RWPE1 (cell line): ENCODE measurements around the gene ABCF3.
A peak's percentile ranks its signal among the peaks of the same experiment; 100 is the strongest.

ENCODE experiments used
- CTCF ChIA-PET: fragments of 350-600 bp; sonication (Branson Sonifier 250); formaldehyde crosslinking; extraction: SDS; loops from one replicate; lab custom pipeline; 2021; lab: Yijun Ruan, JAX
- POLR2A ChIA-PET: fragments of 400-600 bp; formaldehyde crosslinking; extraction: SDS; loops from one replicate; lab custom pipeline; 2020; ENCODE audit warnings: antibody characterized with exemption; ENCODE audit not compliant: low non-redundant PET; lab: Yijun Ruan, JAX
- DNase-seq: peaks from one replicate; pipeline ENCODE4 v3.0.0; 2012; ENCODE audit warnings: low spot score
- H3K27ac ChIP-seq: fragments of 450-650 bp; 2 replicates; pipeline ENCODE4 v1.5.1; 2017
- TF ChIP-seq, protein P1 (sequence below): fragments of 450-650 bp; conservative IDR thresholded peaks from 2 replicates; pipeline ENCODE4 v1.5.1; 2017; ENCODE audit warnings: low read depth, mild to moderate bottlenecking

The ABCF3 gene

DNA sequence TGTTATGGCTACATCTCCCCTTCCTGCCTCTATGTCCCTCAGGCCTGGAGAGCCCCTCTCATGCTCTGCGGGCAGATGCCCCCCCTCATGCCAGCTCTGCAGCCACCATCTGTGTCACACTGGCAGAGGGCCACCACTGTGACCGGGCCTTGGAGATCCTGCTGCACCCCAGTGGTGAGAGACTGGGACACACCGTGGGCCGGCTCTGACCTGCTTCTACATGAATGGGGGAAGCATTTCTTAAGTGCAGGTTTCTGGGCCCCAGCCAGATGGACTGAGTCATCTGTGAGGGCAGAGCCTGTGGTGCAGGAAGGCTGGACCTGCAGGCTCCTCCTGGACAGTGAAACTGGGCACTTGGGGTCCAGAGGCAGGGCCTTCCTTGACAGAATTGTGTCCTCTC, 48.2 kb downstream of the ABCF3 start:
- ChIA-PET CTCF (interaction anchor here (0.6 to 0.9 kb wide), 2 partner anchors 53 to 147 kb away, joined by 3 to 4 read pairs; no protein-coding TSS in a partner anchor), POLR2A (interaction anchor here (0.6 kb wide), 1 partner anchor 369 kb away, joined by 3 read pairs; no protein-coding TSS in a partner anchor)
- TF ChIP-seq, protein P1, sequence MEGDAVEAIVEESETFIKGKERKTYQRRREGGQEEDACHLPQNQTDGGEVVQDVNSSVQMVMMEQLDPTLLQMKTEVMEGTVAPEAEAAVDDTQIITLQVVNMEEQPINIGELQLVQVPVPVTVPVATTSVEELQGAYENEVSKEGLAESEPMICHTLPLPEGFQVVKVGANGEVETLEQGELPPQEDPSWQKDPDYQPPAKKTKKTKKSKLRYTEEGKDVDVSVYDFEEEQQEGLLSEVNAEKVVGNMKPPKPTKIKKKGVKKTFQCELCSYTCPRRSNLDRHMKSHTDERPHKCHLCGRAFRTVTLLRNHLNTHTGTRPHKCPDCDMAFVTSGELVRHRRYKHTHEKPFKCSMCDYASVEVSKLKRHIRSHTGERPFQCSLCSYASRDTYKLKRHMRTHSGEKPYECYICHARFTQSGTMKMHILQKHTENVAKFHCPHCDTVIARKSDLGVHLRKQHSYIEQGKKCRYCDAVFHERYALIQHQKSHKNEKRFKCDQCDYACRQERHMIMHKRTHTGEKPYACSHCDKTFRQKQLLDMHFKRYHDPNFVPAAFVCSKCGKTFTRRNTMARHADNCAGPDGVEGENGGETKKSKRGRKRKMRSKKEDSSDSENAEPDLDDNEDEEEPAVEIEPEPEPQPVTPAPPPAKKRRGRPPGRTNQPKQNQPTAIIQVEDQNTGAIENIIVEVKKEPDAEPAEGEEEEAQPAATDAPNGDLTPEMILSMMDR = peak; percentile 59
- peak; percentile 90 for DNase-seq
- H3K27ac ChIP-seq = peak overlapping the region; percentile 62

DNA sequence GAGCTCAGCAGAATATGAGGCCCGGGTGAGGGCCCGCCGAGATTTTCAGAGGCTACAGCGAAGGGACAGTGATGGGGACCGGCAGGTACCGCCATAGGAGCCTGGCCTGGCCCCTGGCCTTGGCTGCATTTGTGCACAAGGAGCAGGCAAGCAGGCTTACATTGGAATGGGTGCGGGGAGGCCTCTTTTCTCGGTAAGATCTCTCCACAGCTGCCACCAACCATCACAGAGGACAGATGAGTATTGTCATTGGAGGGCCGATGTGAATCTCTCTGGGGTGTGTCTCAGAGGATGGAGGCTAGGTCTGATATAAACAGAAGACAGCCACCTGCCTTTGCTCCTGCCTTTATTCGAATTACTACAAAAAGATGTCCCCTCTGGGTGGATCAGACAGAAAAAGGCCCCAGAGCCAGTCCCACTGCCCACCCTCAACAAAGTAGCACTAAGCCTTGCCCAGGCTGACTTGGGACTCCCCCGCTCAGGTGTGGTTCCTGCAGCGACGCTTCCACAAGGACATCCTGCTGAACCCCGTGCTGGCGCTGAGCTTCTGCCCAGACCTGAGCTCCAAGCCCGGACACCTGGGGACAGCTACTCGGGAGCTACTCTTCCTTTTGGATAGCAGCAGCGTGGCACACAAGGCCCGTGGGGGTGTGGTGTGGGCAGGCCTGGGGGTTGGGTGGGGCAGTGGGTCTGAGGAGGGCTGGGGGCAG, 48.8 kb downstream of the ABCF3 start:
- POLR2A ChIA-PET = no interaction called here
- peak overlapping the region; percentile 62 for H3K27ac ChIP-seq
- no peak for DNase-seq
- CTCF ChIA-PET = interaction anchor here (0.6 to 0.9 kb wide), 2 partner anchors 35 to 54 kb away, joined by 3 read pairs; no protein-coding TSS in a partner anchor
- TF ChIP-seq, protein P1 = no peak

DNA sequence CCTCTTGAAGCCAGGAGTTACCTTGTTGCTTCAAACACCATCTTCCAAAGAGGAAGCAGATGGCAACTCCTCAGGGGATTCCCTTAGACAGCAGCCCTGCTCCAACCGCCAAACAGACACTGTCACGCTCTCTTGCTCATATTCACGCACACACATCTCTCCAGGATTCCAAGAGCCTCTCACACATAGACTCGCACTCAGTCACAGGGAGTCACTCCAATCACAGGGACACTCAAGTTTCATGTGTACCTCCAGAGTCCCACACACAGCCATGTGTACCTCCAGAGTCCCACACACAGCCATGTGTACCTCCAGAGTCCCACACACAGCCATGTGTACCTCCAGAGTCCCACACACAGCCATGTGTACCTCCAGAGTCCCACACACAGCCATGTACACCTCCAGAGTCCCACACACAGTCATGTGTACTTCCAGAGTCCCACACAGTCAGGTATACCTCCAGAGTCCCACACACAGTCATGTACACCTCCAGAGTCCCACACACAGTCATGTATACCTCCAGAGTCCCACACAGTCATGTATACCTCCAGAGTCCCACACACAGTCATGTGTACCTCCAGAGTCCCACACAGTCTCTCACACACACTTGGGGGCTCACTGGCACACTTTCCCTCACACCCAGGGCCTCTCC, 49.5 kb downstream of the ABCF3 start:
- TF ChIP-seq, protein P1 = no peak
- H3K27ac ChIP-seq = no peak overlapping the region
- no peak for DNase-seq
- ChIA-PET CTCF (interaction anchor here (0.6 kb wide), 1 partner anchor 35 kb away, joined by 3 read pairs; no protein-coding TSS in a partner anchor), POLR2A (no interaction called here)

DNA sequence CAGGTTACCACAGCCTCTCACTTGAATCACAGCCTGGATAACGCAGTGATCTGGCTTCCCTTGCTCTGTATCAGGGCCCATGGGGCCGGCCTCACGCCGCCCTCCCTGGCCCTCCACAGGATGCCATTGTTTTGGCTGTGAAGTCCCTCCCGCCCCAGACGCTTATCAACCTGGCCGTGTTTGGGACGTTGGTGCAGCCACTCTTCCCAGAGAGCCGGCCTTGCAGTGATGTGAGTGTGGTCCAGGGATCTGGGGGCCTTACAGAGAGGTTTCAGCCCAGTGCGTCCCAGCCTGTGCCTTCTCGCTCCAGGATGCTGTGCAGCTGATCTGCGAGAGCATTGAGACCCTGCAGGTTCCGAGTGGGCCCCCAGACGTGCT, 50.0 kb downstream of the ABCF3 start:
- ChIA-PET CTCF (interaction anchor here (0.6 to 2.3 kb wide), 3 partner anchors 8 to 47 kb away, joined by 3 to 17 read pairs (median 3); partner anchors contain the start of gene EEF1AKMT4), POLR2A (no interaction called here)
- TF ChIP-seq, protein P1 = no peak
- H3K27ac ChIP-seq = no peak overlapping the region
- DNase-seq = no peak

DNA sequence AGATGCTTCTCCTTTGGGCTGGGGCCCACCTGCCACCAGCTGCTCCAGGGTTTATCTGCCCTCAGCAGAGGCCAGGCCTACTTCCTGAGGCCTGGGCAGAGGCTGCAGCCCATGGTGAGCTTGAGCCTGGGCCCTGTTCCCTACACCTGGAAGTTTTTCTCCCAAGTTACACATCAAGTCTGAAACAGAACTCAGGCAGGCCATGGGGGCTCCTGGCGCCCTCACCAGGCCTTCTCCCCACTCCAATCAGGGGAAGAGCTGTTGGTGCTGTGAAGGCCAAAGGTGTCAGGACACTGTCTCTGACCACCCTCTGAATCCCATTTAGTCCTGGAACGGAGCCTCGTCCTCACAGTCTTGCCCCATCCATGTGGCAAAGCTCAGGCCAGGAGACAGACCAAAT, 50.6 kb downstream of the ABCF3 start:
- DNase-seq = no peak
- TF ChIP-seq, protein P1 = no peak
- POLR2A ChIA-PET = interaction anchor here (0.6 kb wide), 1 partner anchor 98 kb away, joined by 8 read pairs; no protein-coding TSS in a partner anchor
- CTCF ChIA-PET = interaction anchor here (0.6 to 2.3 kb wide), 4 partner anchors 9 to 539 kb away, joined by 3 to 17 read pairs (median 3); partner anchors contain the start of gene EEF1AKMT4
- no peak overlapping the region for H3K27ac ChIP-seq

DNA sequence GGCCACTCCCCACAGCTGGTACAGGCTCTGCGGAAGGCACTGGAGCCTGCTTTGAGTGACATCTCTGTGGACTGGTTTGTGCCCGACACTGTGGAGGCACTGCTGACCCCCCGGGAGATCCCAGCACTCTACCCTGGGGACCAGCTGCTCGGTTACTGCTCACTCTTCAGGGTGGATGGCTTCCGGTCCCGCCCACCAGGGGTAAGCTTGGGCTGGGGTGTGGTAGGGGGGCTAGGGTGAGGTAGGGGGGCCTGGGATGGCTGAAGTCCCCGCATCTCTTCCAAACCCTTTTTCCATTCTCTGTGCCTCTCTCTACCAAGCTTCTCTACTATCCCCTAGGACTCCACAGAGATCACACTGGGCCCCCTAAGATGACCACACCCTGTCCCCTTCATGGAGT, 51.2 kb downstream of the ABCF3 start:
- CTCF ChIA-PET = interaction anchor here (2.3 kb wide), 1 partner anchor 9 kb away, joined by 17 read pairs; no protein-coding TSS in a partner anchor
- no peak for DNase-seq
- POLR2A ChIA-PET = interaction anchor here (0.6 kb wide), 1 partner anchor 98 kb away, joined by 8 read pairs; no protein-coding TSS in a partner anchor
- H3K27ac ChIP-seq = no peak overlapping the region
- TF ChIP-seq, protein P1 = no peak
